H1 (cell line): ENCODE results near the gene HMCN2. TPM values are rescaled to one million over a fixed set of nuclear protein-coding genes. Genes with fewer than 3 reads are reported as not detected.

Experiments used
- CTCF ChIA-PET: fragments of 300-600 bp; sonication (Branson Sonifier 250); formaldehyde crosslinking; loops from one replicate; lab custom pipeline; 2021; ENCODE audit not compliant: partially characterized antibody; lab: Charles Lee
- POLR2A ChIA-PET: fragments of 300-600 bp; sonication (Branson Sonifier 250); formaldehyde crosslinking; loops from one replicate; lab custom pipeline; 2021; ENCODE audit warnings: inconsistent platforms; ENCODE audit not compliant: partially characterized antibody; lab: Charles Lee
- DNase-seq, 2 experiments: peaks; one replicate each; pipeline versions ENCODE4 v3.0.0 to v3.0.0-alpha.2; 2010 to 2022; ENCODE audit warnings: low spot score in 2 of 2, low read depth in 1 of 2, mixed read lengths in 1 of 2
- FAIRE-seq: peaks from 2 replicates; lab custom pipeline; 2011; peaks lifted over from hg19 to GRCh38; lab: Jason Lieb, UNC
- H2AFZ ChIP-seq: 2 replicates; pipeline ENCODE4 v1.8.1; 2012; ENCODE audit warnings: low read length, inconsistent platforms
- H2AK5ac ChIP-seq: 2 replicates; pipeline ENCODE4 v1.6.1; 2013; ENCODE audit warnings: low read depth, low read length
- H2BK120ac ChIP-seq: replicated peaks from 2 replicates; pipeline ENCODE3; 2013; ENCODE audit warnings: low read depth, low read length, inconsistent platforms
- H2BK12ac ChIP-seq: 2 replicates; pipeline ENCODE4 v1.6.1; 2013; ENCODE audit warnings: low read depth, low read length
- H2BK15ac ChIP-seq: 2 replicates; pipeline ENCODE4 v1.6.1; 2013; ENCODE audit warnings: low read length
- H2BK20ac ChIP-seq: 2 replicates; pipeline ENCODE4 v1.6.1; 2013; ENCODE audit warnings: low read length
- H2BK5ac ChIP-seq: 2 replicates; pipeline ENCODE4 v1.6.1; 2013; ENCODE audit warnings: low read depth, low read length
- H3K14ac ChIP-seq: 2 replicates; pipeline ENCODE4 v1.6.1; 2013; ENCODE audit warnings: inconsistent platforms; ENCODE audit not compliant: insufficient read length
- H3K18ac ChIP-seq: 2 replicates; pipeline ENCODE4 v1.6.1; 2013; ENCODE audit warnings: low read length; ENCODE audit errors: extremely low read depth
- H3K23ac ChIP-seq: 2 replicates; pipeline ENCODE4 v1.6.1; 2013; ENCODE audit warnings: inconsistent platforms; ENCODE audit not compliant: insufficient read length
- H3K23me2 ChIP-seq: 2 replicates; pipeline ENCODE4 v1.6.1; 2013; ENCODE audit warnings: low read depth, low read length
- H3K27ac ChIP-seq: 2 replicates; pipeline ENCODE4 v1.6.1; 2011; ENCODE audit warnings: low read depth, low read length, inconsistent platforms
- H3K27me3 ChIP-seq, 4 experiments: replicated peaks in 1 of 4; 1 replicate in 1 of 4; 2 replicates in 3 of 4; pipeline versions ENCODE4 v1.6.1 to v1.8.1; 2011 to 2013; ENCODE audit warnings: low read length in 3 of 4, mild to moderate bottlenecking in 3 of 4, inconsistent platforms in 2 of 4, mixed read lengths in 2 of 4, moderate library complexity in 1 of 4; ENCODE audit not compliant: control insufficient read depth in 3 of 4, insufficient read depth in 3 of 4; ENCODE audit errors: extremely low read depth in 1 of 4
- H3K36me3 ChIP-seq, 4 experiments: 2 replicates each; pipeline versions ENCODE4 v1.6.1 to v1.8.1; 2011 to 2013; ENCODE audit warnings: mild to moderate bottlenecking in 4 of 4, low read length in 3 of 4, moderate library complexity in 2 of 4, control low read depth in 1 of 4, inconsistent platforms in 1 of 4; ENCODE audit not compliant: insufficient read depth in 4 of 4, control insufficient read depth in 2 of 4
- H3K4ac ChIP-seq: replicated peaks from 2 replicates; pipeline ENCODE3; 2013; ENCODE audit warnings: low read length, low read depth, mixed read lengths, inconsistent platforms; ENCODE audit not compliant: insufficient read length
- H3K4me1 ChIP-seq, 4 experiments: replicated peaks in 1 of 4; 1 replicate in 1 of 4; 2 replicates in 3 of 4; pipeline versions ENCODE4 v1.6.1 to v1.8.1; 2011 to 2013; ENCODE audit warnings: low read length in 3 of 4, inconsistent platforms in 2 of 4, mixed read lengths in 1 of 4; ENCODE audit not compliant: insufficient read depth in 4 of 4, control insufficient read depth in 3 of 4
- H3K4me2 ChIP-seq, 2 experiments: 2 replicates each; pipeline versions ENCODE4 v1.6.1 to v1.8.1; 2011 to 2013; ENCODE audit warnings: low read depth in 2 of 2, low read length in 2 of 2, control low read depth in 1 of 2, inconsistent platforms in 1 of 2, mild to moderate bottlenecking in 1 of 2; ENCODE audit not compliant: insufficient read depth in 1 of 2
- H3K4me3 ChIP-seq, 4 experiments: fragments of 200-600, 300-600 bp in 1 of 4; sonication (generic), shearing (Covaris generic), sonication (Bioruptor Twin) in 1 of 4; 2 replicates each; pipeline versions ENCODE4 v1.5.1 to v1.8.1; 2011 to 2016; ENCODE audit warnings: low read length in 4 of 4, low read depth in 3 of 4, control low read depth in 2 of 4, inconsistent platforms in 2 of 4, mild to moderate bottlenecking in 2 of 4, mixed read lengths in 1 of 4, moderate library complexity in 1 of 4; ENCODE audit not compliant: insufficient read depth in 2 of 4; ENCODE audit errors: extremely low read depth in 1 of 4
- H3K56ac ChIP-seq: replicated peaks from 2 replicates; pipeline ENCODE3; 2013; ENCODE audit warnings: low read depth, mild to moderate bottlenecking, mixed read lengths, low read length, inconsistent platforms; ENCODE audit not compliant: insufficient read length
- H3K79me1 ChIP-seq: 2 replicates; pipeline ENCODE4 v1.6.1; 2013; ENCODE audit warnings: low read depth, low read length, control low read depth
- H3K79me2 ChIP-seq, 2 experiments: 2 replicates each; pipeline versions ENCODE4 v1.6.1 to v1.8.1; 2012 to 2013; ENCODE audit warnings: low read length in 2 of 2, mild to moderate bottlenecking in 2 of 2, inconsistent platforms in 1 of 2; ENCODE audit not compliant: insufficient read depth in 2 of 2, control insufficient read depth in 1 of 2
- H3K9ac ChIP-seq, 4 experiments: replicated peaks in 1 of 4; 1 replicate in 1 of 4; 2 replicates in 3 of 4; pipeline versions ENCODE4 v1.6.1 to v1.8.1; 2011 to 2013; ENCODE audit warnings: low read depth in 3 of 4, low read length in 3 of 4, control low read depth in 2 of 4, mild to moderate bottlenecking in 2 of 4, moderate library complexity in 2 of 4, inconsistent platforms in 1 of 4; ENCODE audit errors: extremely low read depth in 1 of 4
- H3K9me3 ChIP-seq, 2 experiments: 2 replicates each; pipeline versions ENCODE4 v1.6.1 to v1.8.1; 2012 to 2013; ENCODE audit warnings: mild to moderate bottlenecking in 2 of 2, moderate library complexity in 2 of 2, control low read depth in 1 of 2, inconsistent platforms in 1 of 2, low read depth in 1 of 2, low read length in 1 of 2, mixed read lengths in 1 of 2; ENCODE audit not compliant: insufficient read depth in 2 of 2
- H4K20me1 ChIP-seq, 2 experiments: replicated peaks in 1 of 2; 2 replicates each; pipeline versions ENCODE3 to v1.8.1; 2011 to 2013; ENCODE audit warnings: inconsistent platforms in 2 of 2, low read length in 2 of 2, mild to moderate bottlenecking in 1 of 2; ENCODE audit not compliant: insufficient read depth in 2 of 2, control insufficient read depth in 1 of 2
- H4K5ac ChIP-seq: 2 replicates; pipeline ENCODE4 v1.6.1; 2013; ENCODE audit warnings: low read length, low read depth, mixed read lengths, inconsistent platforms; ENCODE audit not compliant: insufficient read length
- H4K8ac ChIP-seq: 2 replicates; pipeline ENCODE4 v1.8.0; 2013; ENCODE audit warnings: mild to moderate bottlenecking, moderate library complexity, low read length, inconsistent platforms; ENCODE audit not compliant: insufficient read depth; ENCODE audit errors: extremely low read depth
- H4K91ac ChIP-seq: replicated peaks from 2 replicates; pipeline ENCODE3; 2013; ENCODE audit warnings: low read length, mixed read lengths, inconsistent platforms; ENCODE audit not compliant: insufficient read length
- CTBP2 ChIP-seq: IDR thresholded peaks from 2 replicates; pipeline ENCODE4 v1.7.0; 2011; ENCODE audit warnings: borderline replicate concordance, mild to moderate bottlenecking, moderate library complexity, mixed read lengths, low read length; ENCODE audit not compliant: insufficient read depth, insufficient read length
- CTCF ChIP-seq, 3 experiments: IDR thresholded peaks; 1 replicate in 2 of 3; 2 replicates in 1 of 3; pipeline versions ENCODE4 v1.5.1 to v1.6.1; 2011; ENCODE audit warnings: low read length in 3 of 3, mild to moderate bottlenecking in 3 of 3, inconsistent platforms in 2 of 3, low read depth in 1 of 3, moderate library complexity in 1 of 3; ENCODE audit not compliant: insufficient read depth in 1 of 3; ENCODE audit errors: control extremely low read depth in 1 of 3
- NRF1 ChIP-seq: IDR thresholded peaks from 2 replicates; pipeline ENCODE4 v1.6.1; 2011; ENCODE audit warnings: mild to moderate bottlenecking, low read depth, low read length, improper control_type of control experiment
- POLR2A ChIP-seq, 2 experiments: IDR thresholded peaks; 1 replicate in 1 of 2; 2 replicates in 1 of 2; pipeline ENCODE4 v1.6.1; 2011; ENCODE audit warnings: low read depth in 2 of 2, low read length in 2 of 2, mild to moderate bottlenecking in 2 of 2; ENCODE audit errors: control extremely low read depth in 1 of 2
- RAD21 ChIP-seq, 2 experiments: IDR thresholded peaks in 1 of 2; conservative IDR thresholded peaks in 1 of 2; 2 replicates each; pipeline ENCODE4 v1.6.1; 2011; ENCODE audit warnings: low read depth in 2 of 2, low read length in 2 of 2, improper control_type of control experiment in 1 of 2, inconsistent platforms in 1 of 2, mild to moderate bottlenecking in 1 of 2, moderate library complexity in 1 of 2
- SP1 ChIP-seq: IDR thresholded peaks from 2 replicates; pipeline ENCODE4 v1.6.1; 2011; ENCODE audit warnings: low read depth, low read length
- SP2 ChIP-seq: IDR thresholded peaks from 2 replicates; pipeline ENCODE4 v1.6.1; 2012; ENCODE audit warnings: mild to moderate bottlenecking, low read length, inconsistent platforms
- SRF ChIP-seq: IDR thresholded peaks from 2 replicates; pipeline ENCODE4 v1.6.1; 2011; ENCODE audit warnings: mild to moderate bottlenecking, low read depth, low read length, moderate library complexity
- TEAD4 ChIP-seq: IDR thresholded peaks from 2 replicates; pipeline ENCODE4 v1.6.1; 2012; ENCODE audit warnings: low read depth, low read length, inconsistent platforms, mixed read lengths
- WGBS, 2 experiments: shearing (Covaris generic) in 1 of 2; methylation state at CpG; one replicate each; pipeline versions ENCODE4 v1.1.6 to v1.1.7; 2013 to 2015; ENCODE audit warnings: low lambda C conversion rate in 2 of 2, mixed read lengths in 2 of 2, inconsistent platforms in 1 of 2, low coverage in 1 of 2, missing lambda C conversion rate in 1 of 2; ENCODE audit not compliant: insufficient replicate concordance in 2 of 2, insufficient coverage in 1 of 2, insufficient read length in 1 of 2; ENCODE audit errors: extremely low coverage in 1 of 2, missing lambda C conversion rate in 1 of 2; 5-methylcytosine and 5-hydroxymethylcytosine counted together
- polyA plus RNA-seq, 7 experiments: library from polyadenylated mRNA; depleted of rRNA in 3 of 7; stranded (reverse) in 5 of 7; unstranded in 2 of 7; fragments of >200 nt in 5 of 7; fragments of 200-250 nt in 2 of 7; gene quantifications; 1 replicate in 5 of 7; 2 replicates in 1 of 7; 4 replicates in 1 of 7; pipeline versions ENCODE4 v1.2.1 to v1.2.3, GENCODE V29; 2011 to 2013; ENCODE audit warnings: missing spikeins in 2 of 7, mixed read lengths in 2 of 7
- total RNA-seq: library from RNA; stranded (reverse); fragmentation: NEBNext Ultra II Directional; extraction: Animal tissue kit (Norgen Biotek cat#: 25700); gene quantifications from 2 replicates; pipeline ENCODE4 v1.2.1, GENCODE V29; 2021

Gene HMCN2
- total and polyA plus RNA-seq, 2 of the 8 experiments (the other 6 are each of a cell fraction or from before 2014, with no cell fraction given) = 5.0 to 9.1 TPM

- Histone ChIP-seq H2AK5ac (no peak overlapping the region), H3K79me2 (no peaks in the 10 kb centered on the region), H2BK5ac (peak overlapping the region; percentile 52; the same call in 1 of the 2 replicates), H3K36me3 (peaks cover 0 to 22% (median 0%) of the 10 kb centered on the region in 4 experiments; a peak in 2 of 8 replicates), H3K14ac (no peak overlapping the region), H2BK15ac (no peak overlapping the region), H3K9me3 (no peaks in the 10 kb centered on the region), H3K79me1 (no peaks in the 10 kb centered on the region), H3K4me3 (no peak overlapping the region), H2BK12ac (no peak overlapping the region), H4K8ac (no peak overlapping the region; the same call in none of the 2 replicates), H3K4me1 (peaks cover 0 to 5% (median 0%) of the 10 kb centered on the region in 4 experiments; a peak in 3 of 7 replicates), H3K27ac (no peak overlapping the region), H4K20me1 (peaks cover 0 to 2% of the 10 kb centered on the region in 2 experiments), H3K18ac (no peak overlapping the region; the same call in 1 of the 2 replicates), H4K5ac (no peak overlapping the region), H2AFZ (no peak overlapping the region), H3K56ac (no peak overlapping the region), H2BK20ac (no peak overlapping the region), H3K4ac (no peak overlapping the region), H3K9ac (no peak overlapping the region), H2BK120ac (no peak overlapping the region), H4K91ac (no peak overlapping the region), H3K23ac (no peak overlapping the region), H3K27me3 (no peaks in the 10 kb centered on the region), H3K4me2 (no peak overlapping the region), H3K23me2 (no peaks in the 10 kb centered on the region)
- DNase-seq (no peak), FAIRE-seq (no peak)
- ChIA-PET CTCF (interaction anchor here (0.6 to 11.9 kb wide), 16 partner anchors 12 to 367 kb away, joined by 3 to 136 read pairs (median 4); partner anchors contain the start of gene PRDM12), POLR2A (interaction anchor here (0.8 to 2.3 kb wide), 5 partner anchors 11 to 71 kb away, joined by 3 to 9 read pairs (median 5); no protein-coding TSS in a partner anchor)
- WGBS, 2 experiments = 88% methylated on average over 16 of the region's 16 CpGs; no CpG with 5 or more reads in 1 of the 2 experiments
- no peak for TF ChIP-seq SP1
- no peak for TF ChIP-seq CTBP2
- TF ChIP-seq RAD21 (IDR thresholded peaks at IDR 0.05 in 1 of 2, conservative IDR thresholded peaks at IDR 0.05 in 1 of 2; ENCODE audit: low read depth in 2 of 2, low read length in 2 of 2) = 0 out of 4 replicates have a peak, but pooled peaks of 1 of the 2 experiments have one; percentile 5
- TF ChIP-seq SRF = no peak
- no peak for TF ChIP-seq POLR2A (IDR thresholded peaks at IDR 0.05; ENCODE audit: control extremely low read depth in 1 of 2, low read depth in 2 of 2, low read length in 2 of 2)
- TF ChIP-seq NRF1 = no peak
- no peak for TF ChIP-seq TEAD4
- peak in 1 of 3 experiments; percentile 4; a peak in 1 of 4 replicates for TF ChIP-seq CTCF (IDR thresholded peaks at IDR 0.05; ENCODE audit: control extremely low read depth in 1 of 3, insufficient read depth in 1 of 3, low read depth in 1 of 3, low read length in 3 of 3)
- no peak for TF ChIP-seq SP2
Observed at GRCh38 chr9:130465383-130466096, 200.0 kb downstream of the HMCN2 start.
